SK-N-MC (cell line): Measurements from ENCODE around the gene THRSP.
"Not testable (repeated sequence)": the region's sequence is repeated elsewhere in the genome, so short reads cannot be mapped to it uniquely, and the experiment has no call there.

Experiments
- DNase-seq: peaks from one replicate; pipeline ENCODE4 v3.0.0-alpha.2; 2011; ENCODE audit warnings: low read depth, low spot score
- H3K27ac ChIP-seq: fragments of 200-600 bp; sonication (generic); 2 replicates; pipeline ENCODE4 v1.5.1; 2016; ENCODE audit warnings: mixed run types
- H3K36me3 ChIP-seq: fragments of 200-600 bp; sonication (generic); 2 replicates; pipeline ENCODE4 v1.6.1; 2017; ENCODE audit warnings: antibody characterized with exemption, low read length, mixed read lengths; ENCODE audit not compliant: insufficient read depth
- H3K4me3 ChIP-seq: fragments of 200-600 bp; sonication (generic); 2 replicates; pipeline ENCODE4 v1.5.1; 2016
- H3K9ac ChIP-seq: fragments of 200-600 bp; sonication (generic); 2 replicates; pipeline ENCODE4 v1.8.0; 2017; ENCODE audit warnings: mixed run types, mixed read lengths; ENCODE audit not compliant: insufficient read length
- H3K9me3 ChIP-seq: fragments of 200-600 bp; sonication (generic); 2 replicates; pipeline ENCODE4 v1.6.1; 2017; ENCODE audit warnings: low read depth, mild to moderate bottlenecking, antibody characterized with exemption, low read length, moderate library complexity, mixed read lengths
- EZH2 ChIP-seq: fragments of 200-600 bp; sonication (generic); IDR thresholded peaks from one replicate; pipeline ENCODE4 v1.6.1; 2017; ENCODE audit warnings: antibody characterized with exemption
- FOXP2 ChIP-seq: optimal IDR thresholded peaks from 2 replicates; pipeline ENCODE3; 2011; ENCODE audit warnings: mild to moderate bottlenecking, moderate library complexity; ENCODE audit not compliant: insufficient read depth; ENCODE audit errors: extremely low read length, control extremely low read depth
- POLR2AphosphoS5 ChIP-seq: IDR thresholded peaks from 2 replicates; pipeline ENCODE4 v1.6.1; 2012; ENCODE audit warnings: mild to moderate bottlenecking, low read depth, low read length, borderline replicate concordance

The THRSP gene

GRCh38 chr11:78067704-78068103 lies 4.0 kb downstream of the THRSP start:
- no peak overlapping the region for H3K4me3 ChIP-seq
- no peak overlapping the region for H3K9ac ChIP-seq
- no peaks in the 10 kb centered on the region for H3K9me3 ChIP-seq
- no peak for TF ChIP-seq FOXP2
- TF ChIP-seq EZH2: no peak
- TF ChIP-seq POLR2AphosphoS5: no peak
- peaks cover 44% of the 10 kb centered on the region for H3K36me3 ChIP-seq
- no peak for DNase-seq
- no peak overlapping the region for H3K27ac ChIP-seq

DNA sequence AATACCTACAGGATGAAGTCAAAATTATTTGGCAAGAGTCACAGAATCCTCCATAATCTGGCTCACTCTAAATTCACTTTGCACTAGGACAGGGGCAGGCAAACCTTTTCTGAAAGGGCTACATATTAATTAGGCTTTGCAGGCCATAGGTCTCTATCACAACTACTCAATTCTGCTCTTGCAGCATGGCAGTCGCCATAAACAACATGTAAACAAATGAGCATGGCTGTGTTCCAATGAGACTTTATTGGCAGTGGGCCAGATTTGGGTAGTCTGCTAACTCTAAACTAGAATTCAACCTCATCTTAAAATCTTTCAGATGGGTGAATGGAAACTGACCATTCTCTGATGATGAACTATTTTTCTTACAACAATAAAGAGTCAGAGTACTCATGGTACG lies 5.8 kb downstream of the THRSP start:
- Histone ChIP-seq H3K9me3 (no peaks in the 10 kb centered on the region), H3K9ac (no peak overlapping the region), H3K4me3 (no peak overlapping the region), H3K36me3 (peaks cover 47% of the 10 kb centered on the region), H3K27ac (no peak overlapping the region)
- TF ChIP-seq EZH2 (no peak), FOXP2 (no peak), POLR2AphosphoS5 (no peak)
- no peak for DNase-seq

DNA sequence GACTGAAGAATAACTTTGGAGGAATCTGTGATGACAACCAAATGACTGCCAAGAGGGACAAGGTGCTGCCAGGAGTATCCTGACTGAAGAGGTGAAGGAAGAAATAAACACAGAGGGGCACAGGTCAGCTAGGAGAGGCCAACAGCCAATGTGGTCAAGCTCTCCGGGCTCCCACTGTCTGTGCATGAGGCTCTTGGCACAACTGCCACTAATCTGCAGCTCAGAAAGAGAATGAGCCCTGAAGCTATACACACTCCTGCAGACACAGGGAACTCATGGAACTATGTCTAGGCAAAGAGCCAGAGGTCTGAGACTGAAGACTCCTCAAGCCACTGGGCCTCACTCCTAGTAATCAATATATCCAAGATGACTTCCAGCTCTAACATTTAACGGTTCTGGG lies 7.0 kb downstream of the THRSP start:
- H3K36me3 ChIP-seq: peaks cover 53% of the 10 kb centered on the region
- no peak overlapping the region; the same call in 1 of the 2 replicates for H3K27ac ChIP-seq
- no peak overlapping the region for H3K9ac ChIP-seq
- no peaks in the 10 kb centered on the region for H3K9me3 ChIP-seq
- DNase-seq: no peak
- no peak overlapping the region for H3K4me3 ChIP-seq
- TF ChIP-seq FOXP2 (no peak), POLR2AphosphoS5 (no peak), EZH2 (no peak)

GRCh38 chr11:78071717-78072116 lies 8.1 kb downstream of the THRSP start:
- H3K9me3 ChIP-seq: no peaks in the 10 kb centered on the region
- H3K27ac ChIP-seq: no peak overlapping the region
- TF ChIP-seq FOXP2: no peak
- TF ChIP-seq EZH2: no peak
- TF ChIP-seq POLR2AphosphoS5: no peak
- H3K36me3 ChIP-seq: peaks cover 60% of the 10 kb centered on the region
- H3K4me3 ChIP-seq: no peak overlapping the region
- no peak overlapping the region for H3K9ac ChIP-seq
- DNase-seq: no peak

DNA sequence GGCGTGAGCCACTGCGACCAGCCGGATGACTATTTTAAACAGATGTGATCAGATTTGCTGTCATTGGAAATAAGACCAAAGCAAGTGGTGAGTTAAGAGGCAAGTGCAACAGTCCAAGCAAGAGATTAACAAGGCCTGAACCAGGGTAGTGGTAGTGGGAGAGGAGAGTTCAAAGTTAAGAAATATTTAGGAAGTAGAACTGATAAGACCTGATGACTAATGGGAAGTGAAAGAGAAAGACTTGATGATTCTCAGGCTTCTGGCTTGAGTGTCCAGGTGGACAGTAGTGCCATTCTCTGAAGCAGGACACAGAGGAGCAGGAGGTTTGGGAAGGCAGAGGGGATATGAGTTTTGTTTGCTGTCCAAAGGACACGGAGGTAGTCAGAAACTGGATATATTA lies 8.8 kb downstream of the THRSP start:
- H3K9me3 ChIP-seq: no peaks in the 10 kb centered on the region
- H3K36me3 ChIP-seq: peaks cover 63% of the 10 kb centered on the region
- no peak overlapping the region for H3K4me3 ChIP-seq
- no peak for TF ChIP-seq EZH2
- no peak for TF ChIP-seq FOXP2
- no peak for TF ChIP-seq POLR2AphosphoS5
- H3K27ac ChIP-seq: no peak overlapping the region
- no peak overlapping the region for H3K9ac ChIP-seq
- DNase-seq: no peak

DNA sequence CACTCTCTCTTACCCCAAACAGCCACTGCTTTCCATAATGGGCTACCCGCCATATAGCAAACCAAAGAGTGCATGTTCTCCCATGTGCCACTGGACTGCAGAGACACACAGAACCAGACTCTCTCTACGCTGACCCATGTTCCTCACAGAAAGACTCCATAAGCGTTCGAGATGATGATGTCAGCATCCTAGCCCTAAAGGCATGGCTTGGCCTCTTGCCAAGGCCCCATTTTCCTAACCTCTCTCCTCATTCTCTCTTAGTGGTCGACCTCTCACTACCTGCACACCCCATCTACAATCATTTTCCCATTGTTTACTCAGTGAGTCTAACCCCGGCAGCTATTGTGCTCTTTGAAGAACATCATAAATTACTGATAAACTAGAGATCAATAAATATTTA lies 11.1 kb downstream of the THRSP start:
- Histone ChIP-seq H3K4me3 (no peak overlapping the region), H3K36me3 (peaks cover 52% of the 10 kb centered on the region), H3K9ac (no peak overlapping the region), H3K27ac (no peak overlapping the region), H3K9me3 (no peaks in the 10 kb centered on the region)
- TF ChIP-seq FOXP2 (no peak), POLR2AphosphoS5 (no peak), EZH2 (no peak)
- DNase-seq: no peak

DNA sequence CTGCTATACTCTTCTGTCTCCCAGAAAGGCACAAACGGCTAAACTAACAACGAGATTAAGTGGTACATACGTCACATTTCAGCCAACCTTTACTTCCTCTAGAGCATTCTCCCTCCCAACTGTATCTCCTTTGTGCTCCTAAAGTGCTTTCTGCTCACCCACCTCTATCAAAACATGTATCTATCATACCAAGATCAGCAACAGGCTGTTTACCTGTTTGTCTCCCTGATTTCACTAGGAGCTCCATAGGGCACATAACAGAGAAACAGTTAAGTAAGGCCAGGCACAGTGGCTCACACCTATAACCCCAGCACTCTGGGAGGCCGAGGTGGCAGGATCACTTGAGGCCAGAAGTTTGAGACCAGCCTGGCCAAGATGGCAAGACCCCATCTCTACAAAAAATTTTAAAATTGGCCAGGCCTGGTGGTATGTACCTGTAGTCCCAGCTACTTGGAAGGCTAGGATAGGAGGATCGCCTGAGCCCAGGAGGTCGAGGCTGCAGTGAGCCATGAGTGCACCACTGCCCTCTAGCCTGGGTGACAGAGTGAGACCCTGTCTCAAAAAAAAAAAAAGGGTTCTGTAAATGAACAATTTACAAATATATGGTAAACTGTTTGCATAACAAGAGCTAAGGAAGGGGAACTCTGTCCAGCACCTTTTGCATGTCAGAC lies 13.2 kb downstream of the THRSP start:
- Histone ChIP-seq H3K9ac (no peak overlapping the region), H3K4me3 (no peak overlapping the region), H3K9me3 (no peaks in the 10 kb centered on the region), H3K36me3 (peaks cover 33% of the 10 kb centered on the region), H3K27ac (no peak overlapping the region)
- DNase-seq: no peak
- TF ChIP-seq POLR2AphosphoS5: no peak
- no peak for TF ChIP-seq FOXP2
- TF ChIP-seq EZH2: no peak

DNA sequence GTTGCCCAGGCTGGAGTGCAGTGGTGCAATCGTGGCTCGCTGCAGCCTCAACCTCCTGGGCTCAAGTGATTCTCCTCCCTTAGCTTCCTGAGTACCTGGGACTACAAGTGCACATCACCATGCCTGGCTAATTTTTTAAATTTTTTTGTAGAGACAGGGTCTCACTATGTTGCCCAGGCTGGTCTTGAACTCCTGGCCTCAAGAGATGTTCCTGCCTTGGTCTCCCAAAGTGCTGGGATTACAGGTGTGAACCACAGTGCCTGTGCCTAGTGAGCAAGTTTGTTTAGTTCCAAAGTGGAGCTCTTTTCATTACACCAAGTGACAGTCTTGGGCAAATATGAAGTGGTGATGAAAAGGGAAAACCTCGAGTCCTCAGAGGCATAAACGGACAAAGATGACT lies 13.9 kb downstream of the THRSP start:
- not testable (repeated sequence) for H3K27ac ChIP-seq, H3K4me3 ChIP-seq, H3K9ac ChIP-seq, DNase-seq, H3K9me3 ChIP-seq
- H3K36me3 ChIP-seq: peaks cover 28% of the 10 kb centered on the region
